Caco-2 (cell line): ENCODE data around the gene VEPH1. TPM values are rescaled to one million over a fixed set of nuclear protein-coding genes. Genes with fewer than 3 reads are reported as not detected.

Experiments
- BruUV-seq: library from RNA; stranded (reverse); fragments of 400-500 nt; replicated peaks from 2 replicates; lab custom pipeline; 2021; lab: Mats Ljungman, UMichigan
- CTCF ChIA-PET: fragments of 300-600 bp; sonication (Branson Sonifier 250); formaldehyde crosslinking; loops from one replicate; lab custom pipeline; 2022; ENCODE audit warnings: antibody characterized with exemption; lab: Charles Lee
- POLR2A ChIA-PET: fragments of 300-600 bp; sonication (Branson Sonifier 250); formaldehyde crosslinking; loops from one replicate; lab custom pipeline; 2022; ENCODE audit warnings: antibody characterized with exemption; lab: Charles Lee
- DNase-seq, 2 experiments: peaks; one replicate each; pipeline versions ENCODE4 v3.0.0 to v3.0.0-alpha.2; 2020 to 2022
- H3K27me3 ChIP-seq: replicated peaks from 2 replicates; pipeline ENCODE4 v1.6.0; 2011; ENCODE audit warnings: low read length; ENCODE audit not compliant: control insufficient read depth, insufficient read depth
- H3K36me3 ChIP-seq: 2 replicates; pipeline ENCODE4 v1.5.1; 2011; ENCODE audit warnings: low read length; ENCODE audit not compliant: control insufficient read depth, insufficient read depth
- H3K4me1 ChIP-seq: fragments of 250-450 bp; sonication (Bioruptor Pico); 2 replicates; pipeline ENCODE4 v1.5.1; 2020; ENCODE audit warnings: mild to moderate bottlenecking
- H3K4me3 ChIP-seq: 2 replicates; pipeline ENCODE4 v1.5.1; 2011; ENCODE audit warnings: low read depth, mild to moderate bottlenecking, control low read depth, low read length
- H3K9me3 ChIP-seq: fragments of 250-450 bp; sonication (Bioruptor Pico); 2 replicates; pipeline ENCODE4 v1.5.1; 2020; ENCODE audit warnings: mild to moderate bottlenecking, moderate library complexity
- H3K27ac Mint-ChIP-seq: one replicate; pipeline ENCODE4 v1.8.0; 2022; ENCODE audit warnings: mixed read lengths; ENCODE audit not compliant: unreplicated experiment
- H3K27me3 Mint-ChIP-seq: one replicate; pipeline ENCODE4 v1.8.0; 2022; ENCODE audit warnings: mixed read lengths; ENCODE audit not compliant: insufficient read depth, unreplicated experiment
- H3K36me3 Mint-ChIP-seq: one replicate; pipeline ENCODE4 v1.8.0; 2022; ENCODE audit warnings: mild to moderate bottlenecking, mixed read lengths; ENCODE audit not compliant: insufficient read depth, unreplicated experiment
- H3K4me1 Mint-ChIP-seq: one replicate; pipeline ENCODE4 v1.8.0; 2022; ENCODE audit warnings: low read depth, mixed read lengths; ENCODE audit not compliant: unreplicated experiment
- H3K4me3 Mint-ChIP-seq: one replicate; pipeline ENCODE4 v1.8.0; 2022; ENCODE audit warnings: mild to moderate bottlenecking, moderate library complexity, mixed read lengths; ENCODE audit not compliant: unreplicated experiment
- H3K9me3 Mint-ChIP-seq: one replicate; pipeline ENCODE4 v1.8.0; 2022; ENCODE audit warnings: mixed read lengths; ENCODE audit not compliant: unreplicated experiment
- CTCF ChIP-seq, 2 experiments: fragments of 200-600 bp in 1 of 2; IDR thresholded peaks; 1 replicate in 1 of 2; 2 replicates in 1 of 2; pipeline versions ENCODE4 v1.5.1 to v1.8.0; 2011 to 2022; ENCODE audit warnings: antibody characterized with exemption in 1 of 2, control low read depth in 1 of 2, inconsistent platforms in 1 of 2, low read depth in 1 of 2, low read length in 1 of 2, mild to moderate bottlenecking in 1 of 2, moderate library complexity in 1 of 2; ENCODE audit not compliant: insufficient read depth in 1 of 2, severe bottlenecking in 1 of 2, unreplicated experiment in 1 of 2
- intact Hi-C: fragments of 100-400 bp; cut with micrococcal nuclease; formaldehyde crosslinking; loops from one replicate; pipeline ENCODE4 v1.10.0; 2022; ENCODE audit not compliant: unreplicated experiment
- total RNA-seq: library from RNA; stranded (reverse); gene quantifications from 2 replicates; pipeline ENCODE4 v1.2.3, GENCODE V29; 2022

Gene VEPH1
- total RNA-seq, 1 experiment from 2014 or later: 12.0 TPM

- Mint-ChIP-seq H3K27ac (no peak overlapping the region), H3K36me3 (no peaks in the 10 kb centered on the region), H3K9me3 (no peaks in the 10 kb centered on the region), H3K4me1 (no peaks in the 10 kb centered on the region), H3K27me3 (peaks cover 9% of the 10 kb centered on the region), H3K4me3 (no peak overlapping the region)
- H3K9me3 ChIP-seq: no peaks in the 10 kb centered on the region
- ChIA-PET POLR2A (no interaction called here), CTCF (no interaction called here)
- H3K36me3 ChIP-seq: no peaks in the 10 kb centered on the region
- no peaks in the 10 kb centered on the region for H3K27me3 ChIP-seq
- no TSS peak for BruUV-seq
- intact Hi-C loops: loop anchor here (10.0 kb wide), 1 partner anchor 88 kb away; no protein-coding TSS in a partner anchor
- DNase-seq: no peak
- no peak overlapping the region for H3K4me3 ChIP-seq
- no peak for TF ChIP-seq CTCF (IDR thresholded peaks at IDR 0.05; ENCODE audit: insufficient read depth in 1 of 2, low read depth in 1 of 2, low read length in 1 of 2, severe bottlenecking in 1 of 2, unreplicated experiment in 1 of 2)
- peaks cover 8% of the 10 kb centered on the region; the same call in 1 of the 2 replicates for H3K4me1 ChIP-seq
Observed at GRCh38 chr3:157356541-157356940, 146.7 kb downstream of the VEPH1 start.

- Mint-ChIP-seq H3K9me3 (no peaks in the 10 kb centered on the region), H3K4me1 (no peaks in the 10 kb centered on the region), H3K4me3 (no peak overlapping the region), H3K27ac (no peak overlapping the region), H3K36me3 (no peaks in the 10 kb centered on the region), H3K27me3 (peaks cover 9% of the 10 kb centered on the region)
- ChIA-PET POLR2A (no interaction called here), CTCF (no interaction called here)
- DNase-seq: no peak
- intact Hi-C loops: loop anchor here (10.0 kb wide), 1 partner anchor 90 kb away; no protein-coding TSS in a partner anchor
- H3K4me3 ChIP-seq: no peak overlapping the region
- no peaks in the 10 kb centered on the region for H3K36me3 ChIP-seq
- TF ChIP-seq CTCF (IDR thresholded peaks at IDR 0.05; ENCODE audit: insufficient read depth in 1 of 2, low read depth in 1 of 2, low read length in 1 of 2, severe bottlenecking in 1 of 2, unreplicated experiment in 1 of 2): no peak
- peaks cover 5% of the 10 kb centered on the region; the same call in 1 of the 2 replicates for H3K4me1 ChIP-seq
- H3K9me3 ChIP-seq: no peaks in the 10 kb centered on the region
- no peaks in the 10 kb centered on the region for H3K27me3 ChIP-seq
- BruUV-seq: no TSS peak
Observed at GRCh38 chr3:157355276-157355675, 147.9 kb downstream of the VEPH1 start.

GRCh38 chr3:157354722-157355121, 148.5 kb downstream of the VEPH1 start:
- H3K4me3 ChIP-seq: no peak overlapping the region
- H3K9me3 ChIP-seq: no peaks in the 10 kb centered on the region
- Mint-ChIP-seq H3K9me3 (no peaks in the 10 kb centered on the region), H3K27ac (no peak overlapping the region), H3K4me1 (no peaks in the 10 kb centered on the region), H3K36me3 (no peaks in the 10 kb centered on the region), H3K4me3 (no peak overlapping the region), H3K27me3 (peaks cover 9% of the 10 kb centered on the region)
- peak in 1 of 2 experiments; percentile 13 for DNase-seq
- intact Hi-C loops: loop anchor here (10.0 kb wide), 1 partner anchor 90 kb away; no protein-coding TSS in a partner anchor
- H3K4me1 ChIP-seq: no peaks in the 10 kb centered on the region; the same call in 1 of the 2 replicates
- TF ChIP-seq CTCF (IDR thresholded peaks at IDR 0.05; ENCODE audit: insufficient read depth in 1 of 2, low read depth in 1 of 2, low read length in 1 of 2, severe bottlenecking in 1 of 2, unreplicated experiment in 1 of 2): peak in 1 of 2 experiments; percentile 21
- BruUV-seq: no TSS peak
- ChIA-PET POLR2A (no interaction called here), CTCF (no interaction called here)
- H3K36me3 ChIP-seq: no peaks in the 10 kb centered on the region
- H3K27me3 ChIP-seq: no peaks in the 10 kb centered on the region
